ENCODE measurements around the gene PCGF3.
"Not testable (repeated sequence)": the region's sequence is repeated elsewhere in the genome, so short reads cannot be mapped to it uniquely, and the experiment has no call there.

DNA sequence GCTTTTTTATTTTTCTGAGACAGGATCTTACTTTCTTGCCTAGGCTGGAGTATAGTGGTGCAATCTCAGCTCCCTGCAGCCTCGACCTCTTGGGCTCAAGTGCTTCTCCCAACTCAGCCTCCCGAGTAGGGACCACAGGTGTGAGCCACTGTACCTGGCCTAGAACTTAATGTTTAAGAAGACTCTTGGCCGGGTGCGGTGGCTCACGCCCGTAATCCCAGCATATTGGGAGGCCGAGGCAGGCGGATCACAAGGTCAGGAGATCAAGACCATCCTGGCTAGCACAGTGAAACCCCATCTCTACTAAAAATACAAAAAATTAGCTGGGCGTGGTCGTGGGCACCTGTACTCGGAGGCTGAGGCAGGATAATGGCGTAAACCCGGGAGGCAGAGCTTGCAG, 47.6 kb downstream of the PCGF3 start:
- TF ChIP-seq CTCF, POLR2A (IDR thresholded peaks at IDR 0.05): not testable (repeated sequence)

All from prostate gland (tissue), 2 donors.